ENCODE measurements around the gene HDDC3. TPM values are rescaled to one million over a fixed set of nuclear protein-coding genes. Genes with fewer than 3 reads are reported as not detected.

HDDC3 gene
- 11.9 TPM for total RNA-seq

GRCh38 chr15:90931828-90932659, at the start of gene HDDC3:
HDDC3 (minus strand) TSS chr15:90932549; CDS start chr15:90932540, 9 bp downstream.

GRCh38 chr15:90954712-90955623, 22.6 kb upstream of the HDDC3 start, which contains the start of gene RCCD1:
RCCD1 (plus strand) TSS chr15:90954884; CDS start chr15:90956735, 1,851 bp downstream.

GRCh38 chr15:90934949-90935751, 2.8 kb upstream of the HDDC3 start, which contains the start of gene UNC45A:
UNC45A (plus strand) TSS chr15:90935285; CDS start chr15:90935325, 40 bp downstream.

GRCh38 chr15:90902840-90903732, 29.3 kb downstream of the HDDC3 start, which contains the start of gene MAN2A2:
MAN2A2 (plus strand) TSS chr15:90903302; CDS start chr15:90904208, 906 bp downstream.

GRCh38 chr15:90883976-90884718, 48.2 kb downstream of the HDDC3 start, which contains the start of gene FES:
FES (plus strand) TSS chr15:90884504; CDS start chr15:90885046, 542 bp downstream.

Small RNA genes within 50 kb of the gene (small RNA-seq; reads per million reads assigned to genes)
- not detected for gene RF00019 (ENCODE audit: low replicate concordance)

Other genes starting within 250 kb of the HDDC3 start
- gene BLM, start 215.2 kb downstream of the HDDC3 start, total RNA-seq = 5.6 TPM
- gene FURIN, start 64.0 kb downstream of the HDDC3 start, total RNA-seq = 11.6 TPM
- gene FES, start 48.0 kb downstream of the HDDC3 start, total RNA-seq = 3.1 TPM
- gene MAN2A2, start 29.2 kb downstream of the HDDC3 start, total RNA-seq = 100 TPM
- 62.6 TPM for gene UNC45A, start 2.7 kb upstream of the HDDC3 start, total RNA-seq
- gene RCCD1, start 22.3 kb upstream of the HDDC3 start, total RNA-seq = 27.9 TPM
- gene PRC1, start 62.0 kb upstream of the HDDC3 start, total RNA-seq = 29.1 TPM
- 13.5 TPM for gene VPS33B, start 90.0 kb upstream of the HDDC3 start, total RNA-seq
- 34.7 TPM for gene SV2B, start 167.7 kb upstream of the HDDC3 start, total RNA-seq

Measured in parietal lobe (tissue), 2 donors.